ENCODE data around the gene HDAC6. TPM values are rescaled to one million over a fixed set of nuclear protein-coding genes. Genes with fewer than 3 reads are reported as not detected.

HDAC6 gene
- polyA plus RNA-seq (2013, experiment 1 of 4), result 169 TPM
- polyA plus RNA-seq (2013, experiment 2 of 4), result 166 TPM
- polyA plus RNA-seq (2013, experiment 3 of 4), result 124 TPM
- 141 TPM for polyA plus RNA-seq (2013, experiment 4 of 4)

GRCh38 chrX:48801280-48802088 is at the start of gene HDAC6:
HDAC6 (plus strand) TSS chrX:48802067; CDS start chrX:48802693, 626 bp downstream.
- Histone ChIP-seq H3K27me3 (ENCODE audit: control insufficient read depth, insufficient read depth, low read length, poor library complexity, severe bottlenecking) (no peaks in the 10 kb centered on the region), H3K27ac (ENCODE audit: insufficient read depth, low read depth, low read length, poor library complexity, severe bottlenecking) (peak within 1 kb of the TSS; percentile 97), H3K4me3 (ENCODE audit: insufficient read depth, low read depth, low read length) (peak within 1 kb of the TSS; percentile 57), H3K4me1 (ENCODE audit: control insufficient read depth, insufficient read depth, low read length) (no peaks in the 10 kb centered on the region), H3K9me3 (ENCODE audit: control insufficient read depth, low read length) (no peaks in the 10 kb centered on the region), H3K36me3 (ENCODE audit: control insufficient read depth, insufficient read depth, low read length) (no peaks in the 10 kb centered on the region)
- 0% methylated on average over 89 of the region's 89 CpGs for WGBS, 2 experiments

- Histone ChIP-seq H3K4me3 (ENCODE audit: insufficient read depth, low read depth, low read length) (no peak overlapping the region), H3K36me3 (ENCODE audit: control insufficient read depth, insufficient read depth, low read length) (no peaks in the 10 kb centered on the region), H3K9me3 (ENCODE audit: control insufficient read depth, low read length) (no peaks in the 10 kb centered on the region), H3K27ac (ENCODE audit: insufficient read depth, low read depth, low read length, poor library complexity, severe bottlenecking) (no peak overlapping the region), H3K27me3 (ENCODE audit: control insufficient read depth, insufficient read depth, low read length, poor library complexity, severe bottlenecking) (no peaks in the 10 kb centered on the region), H3K4me1 (ENCODE audit: control insufficient read depth, insufficient read depth, low read length) (no peaks in the 10 kb centered on the region)
- 92 to 96% methylated on average over 7 of the region's 7 CpGs for whole genome bisulfite sequencing, 2 experiments
Measured at GRCh38 chrX:48752498-48752897, 49.4 kb upstream of the HDAC6 start.

- Histone ChIP-seq H3K27ac (ENCODE audit: insufficient read depth, low read depth, low read length, poor library complexity, severe bottlenecking) (no peak overlapping the region), H3K4me3 (ENCODE audit: insufficient read depth, low read depth, low read length) (no peak overlapping the region)
Measured at GRCh38 chrX:48753708-48754228, 48.1 kb upstream of the HDAC6 start.

DNA sequence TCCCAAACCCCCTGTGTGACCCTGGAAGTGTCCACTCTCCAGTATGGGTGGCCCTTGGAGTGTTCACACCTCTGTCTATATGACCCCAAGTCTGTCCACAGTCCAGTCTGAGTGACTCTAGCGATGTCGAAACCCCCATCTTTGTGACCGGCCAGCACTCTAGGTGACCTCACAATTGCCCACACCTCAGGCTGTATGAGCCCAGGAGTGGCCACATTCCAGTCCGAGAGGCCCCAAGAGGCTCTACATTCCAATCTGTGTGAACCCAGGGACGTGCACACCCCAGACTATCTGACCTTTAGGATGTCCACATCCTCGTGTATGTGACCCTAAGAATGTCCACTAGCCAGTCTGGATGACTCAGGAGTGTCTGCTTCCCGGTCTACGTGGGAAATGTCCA is 47.6 kb upstream of the HDAC6 start:
- H3K27me3 ChIP-seq (ENCODE audit: control insufficient read depth, insufficient read depth, low read length, poor library complexity, severe bottlenecking), result no peaks in the 10 kb centered on the region
- H3K27ac ChIP-seq (ENCODE audit: insufficient read depth, low read depth, low read length, poor library complexity, severe bottlenecking), result no peak overlapping the region
- 86 to 92% methylated on average over 8 of the region's 8 CpGs for whole genome bisulfite sequencing, 2 experiments
- H3K36me3 ChIP-seq (ENCODE audit: control insufficient read depth, insufficient read depth, low read length), result no peaks in the 10 kb centered on the region
- H3K4me3 ChIP-seq (ENCODE audit: insufficient read depth, low read depth, low read length), result no peak overlapping the region
- no peaks in the 10 kb centered on the region for H3K9me3 ChIP-seq (ENCODE audit: control insufficient read depth, low read length)
- H3K4me1 ChIP-seq (ENCODE audit: control insufficient read depth, insufficient read depth, low read length), result no peaks in the 10 kb centered on the region

More at GRCh38 chrX:48753708-48754228, 48.1 kb upstream of the HDAC6 start:
- WGBS, 2 experiments, result 83 to 93% methylated on average over 8 of the region's 8 CpGs
- no peaks in the 10 kb centered on the region for H3K9me3 ChIP-seq (ENCODE audit: control insufficient read depth, low read length)
- H3K36me3 ChIP-seq (ENCODE audit: control insufficient read depth, insufficient read depth, low read length), result no peaks in the 10 kb centered on the region
- H3K4me1 ChIP-seq (ENCODE audit: control insufficient read depth, insufficient read depth, low read length), result no peaks in the 10 kb centered on the region
- no peaks in the 10 kb centered on the region for H3K27me3 ChIP-seq (ENCODE audit: control insufficient read depth, insufficient read depth, low read length, poor library complexity, severe bottlenecking)

- Histone ChIP-seq H3K4me1 (ENCODE audit: control insufficient read depth, insufficient read depth, low read length) (no peaks in the 10 kb centered on the region), H3K4me3 (ENCODE audit: insufficient read depth, low read depth, low read length) (no peak within 1 kb of the TSS), H3K27ac (ENCODE audit: insufficient read depth, low read depth, low read length, poor library complexity, severe bottlenecking) (no peak within 1 kb of the TSS), H3K36me3 (ENCODE audit: control insufficient read depth, insufficient read depth, low read length) (no peaks in the 10 kb centered on the region), H3K27me3 (ENCODE audit: control insufficient read depth, insufficient read depth, low read length, poor library complexity, severe bottlenecking) (no peaks in the 10 kb centered on the region), H3K9me3 (ENCODE audit: control insufficient read depth, low read length) (no peaks in the 10 kb centered on the region)
- WGBS, 2 experiments, result 57 to 68% methylated on average over 12 of the region's 12 CpGs
Measured at GRCh38 chrX:48761674-48762471, 40.0 kb upstream of the HDAC6 start, which contains the start of gene GLOD5. GLOD5 (plus strand) TSS chrX:48761747; CDS start chrX:48761791, 44 bp downstream.

- Histone ChIP-seq H3K27me3 (ENCODE audit: control insufficient read depth, insufficient read depth, low read length, poor library complexity, severe bottlenecking) (no peaks in the 10 kb centered on the region), H3K36me3 (ENCODE audit: control insufficient read depth, insufficient read depth, low read length) (no peaks in the 10 kb centered on the region), H3K9me3 (ENCODE audit: control insufficient read depth, low read length) (no peaks in the 10 kb centered on the region), H3K27ac (ENCODE audit: insufficient read depth, low read depth, low read length, poor library complexity, severe bottlenecking) (no peak overlapping the region), H3K4me1 (ENCODE audit: control insufficient read depth, insufficient read depth, low read length) (no peaks in the 10 kb centered on the region), H3K4me3 (ENCODE audit: insufficient read depth, low read depth, low read length) (no peak overlapping the region)
- 96 to 98% methylated on average over 5 of the region's 6 CpGs for WGBS, 2 experiments
Measured at GRCh38 chrX:48769230-48769629, 32.6 kb upstream of the HDAC6 start.

DNA sequence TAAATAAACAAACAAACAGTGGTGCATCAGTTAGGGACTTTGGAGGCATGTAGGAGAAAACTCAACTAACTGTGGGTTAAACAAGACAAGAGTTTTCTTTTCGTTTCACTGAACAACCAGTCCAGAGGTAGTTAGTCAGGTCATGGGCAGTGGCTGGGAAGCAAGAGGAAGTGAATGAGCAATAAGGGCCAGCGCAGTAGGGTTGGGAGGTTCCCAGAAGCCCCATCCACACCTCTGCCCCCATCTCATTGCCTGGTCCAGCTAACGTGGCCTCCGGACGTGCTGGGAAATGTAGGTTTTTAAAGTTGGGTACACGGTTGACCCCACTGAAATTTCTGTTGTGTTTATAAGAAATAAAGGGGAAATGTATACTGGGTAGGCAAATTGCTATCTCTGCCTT is 31.6 kb upstream of the HDAC6 start:
- no peaks in the 10 kb centered on the region for H3K4me1 ChIP-seq (ENCODE audit: control insufficient read depth, insufficient read depth, low read length)
- H3K36me3 ChIP-seq (ENCODE audit: control insufficient read depth, insufficient read depth, low read length), result no peaks in the 10 kb centered on the region
- H3K27ac ChIP-seq (ENCODE audit: insufficient read depth, low read depth, low read length, poor library complexity, severe bottlenecking), result no peak overlapping the region
- H3K9me3 ChIP-seq (ENCODE audit: control insufficient read depth, low read length), result no peaks in the 10 kb centered on the region
- H3K4me3 ChIP-seq (ENCODE audit: insufficient read depth, low read depth, low read length), result no peak overlapping the region
- H3K27me3 ChIP-seq (ENCODE audit: control insufficient read depth, insufficient read depth, low read length, poor library complexity, severe bottlenecking), result no peaks in the 10 kb centered on the region
- 87 to 89% methylated on average over 6 of the region's 6 CpGs for WGBS, 2 experiments

DNA sequence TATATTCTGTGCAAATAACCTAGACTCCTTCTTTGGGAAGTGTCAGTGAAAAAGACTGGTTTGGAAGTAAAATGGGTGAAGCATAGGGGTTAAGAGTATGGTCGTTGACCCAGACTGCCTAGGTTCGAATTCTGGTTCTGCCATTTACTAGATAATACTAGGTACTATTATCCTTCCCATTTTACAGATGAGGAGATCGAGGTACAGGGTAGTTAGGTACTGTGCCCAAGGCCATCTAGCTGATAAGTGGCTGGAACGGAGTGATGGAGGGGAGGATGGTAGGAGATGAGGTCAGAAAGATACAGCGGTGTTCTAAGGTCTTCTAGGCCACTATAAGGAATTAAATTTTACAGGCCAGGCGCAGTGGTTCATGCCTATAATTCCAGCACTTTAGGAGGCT is 29.3 kb upstream of the HDAC6 start:
- Histone ChIP-seq H3K27ac (ENCODE audit: insufficient read depth, low read depth, low read length, poor library complexity, severe bottlenecking) (no peak overlapping the region), H3K4me1 (ENCODE audit: control insufficient read depth, insufficient read depth, low read length) (no peaks in the 10 kb centered on the region), H3K9me3 (ENCODE audit: control insufficient read depth, low read length) (no peaks in the 10 kb centered on the region), H3K36me3 (ENCODE audit: control insufficient read depth, insufficient read depth, low read length) (no peaks in the 10 kb centered on the region), H3K27me3 (ENCODE audit: control insufficient read depth, insufficient read depth, low read length, poor library complexity, severe bottlenecking) (no peaks in the 10 kb centered on the region), H3K4me3 (ENCODE audit: insufficient read depth, low read depth, low read length) (no peak overlapping the region)
- 93 to 95% methylated on average over 4 to 6 of the region's 6 CpGs for WGBS, 2 experiments

DNA sequence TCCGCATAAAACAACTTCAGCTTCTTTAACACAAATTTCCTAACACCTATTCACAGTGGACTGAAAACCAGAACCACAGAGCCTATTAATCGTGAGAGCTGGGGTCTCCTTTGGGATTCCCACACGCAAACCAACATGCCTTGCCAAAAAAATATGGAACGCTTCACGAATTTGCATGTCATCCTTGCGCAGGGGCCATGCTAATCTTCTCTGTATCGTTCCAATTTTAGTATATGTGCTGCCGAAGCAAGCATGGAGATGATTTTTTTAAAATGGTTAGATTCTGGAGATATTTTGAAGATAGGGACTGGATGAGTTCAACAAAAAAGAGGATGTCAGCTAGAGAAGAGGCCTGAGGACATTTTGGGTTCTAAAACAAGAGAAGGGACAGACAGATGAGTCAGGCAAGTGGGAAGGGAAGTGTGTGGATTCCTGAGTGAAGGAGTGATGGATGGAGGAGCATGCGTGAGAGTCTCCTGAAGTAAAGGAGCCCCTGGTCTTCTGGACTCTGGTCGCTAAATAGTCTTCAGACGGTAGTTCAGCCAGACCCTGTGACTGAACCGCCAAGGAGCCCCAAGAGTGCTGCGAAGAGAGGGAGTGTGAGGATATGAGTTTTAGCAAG is 24.9 kb upstream of the HDAC6 start:
- H3K27ac ChIP-seq (ENCODE audit: insufficient read depth, low read depth, low read length, poor library complexity, severe bottlenecking), result no peak overlapping the region
- H3K9me3 ChIP-seq (ENCODE audit: control insufficient read depth, low read length), result no peaks in the 10 kb centered on the region
- no peaks in the 10 kb centered on the region for H3K27me3 ChIP-seq (ENCODE audit: control insufficient read depth, insufficient read depth, low read length, poor library complexity, severe bottlenecking)
- no peaks in the 10 kb centered on the region for H3K4me1 ChIP-seq (ENCODE audit: control insufficient read depth, insufficient read depth, low read length)
- H3K36me3 ChIP-seq (ENCODE audit: control insufficient read depth, insufficient read depth, low read length), result no peaks in the 10 kb centered on the region
- 91 to 93% methylated on average over 13 of the region's 13 CpGs for WGBS, 2 experiments
- H3K4me3 ChIP-seq (ENCODE audit: insufficient read depth, low read depth, low read length), result no peak overlapping the region
